Natural killer cell (primary cell): Measurements from ENCODE around the gene POGLUT2. TPM values are rescaled to one million over a fixed set of nuclear protein-coding genes. Genes with fewer than 3 reads are reported as not detected.
A peak's percentile ranks its signal among the peaks of the same experiment; 100 is the strongest.

Experiments used
- ATAC-seq, 3 donors: fragments of 150-1000 bp in 2 of 3; fragments of 200-7000 bp in 1 of 3; cut with Tn5 transposase; 1 replicate in 1 of 3; 2 replicates in 2 of 3; pipeline ENCODE4 v1.10.0; 2021; ENCODE audit warnings: mild to moderate bottlenecking in 2 of 3, moderate library complexity in 2 of 3
- DNase-seq, 2 donors: peaks; one replicate each; pipeline versions ENCODE4 v3.0.0 to v3.0.0-alpha.2; 2013 to 2021; ENCODE audit warnings: mixed read lengths in 1 of 2
- H3K27ac ChIP-seq: one replicate; pipeline ENCODE4 v1.5.1; 2013; ENCODE audit warnings: mild to moderate bottlenecking, low read length
- H3K27me3 ChIP-seq: one replicate; pipeline ENCODE4 v1.6.1; 2013; ENCODE audit warnings: low read length; ENCODE audit not compliant: control insufficient read depth, insufficient read depth
- H3K36me3 ChIP-seq: one replicate; pipeline ENCODE4 v1.6.1; 2013; ENCODE audit warnings: low read length; ENCODE audit not compliant: control insufficient read depth, insufficient read depth
- H3K4me1 ChIP-seq: one replicate; pipeline ENCODE4 v1.6.1; 2013; ENCODE audit warnings: low read length; ENCODE audit not compliant: control insufficient read depth, insufficient read depth
- H3K4me3 ChIP-seq: one replicate; pipeline ENCODE4 v1.5.1; 2013; ENCODE audit warnings: low read length
- H3K9me3 ChIP-seq: one replicate; pipeline ENCODE4 v1.6.1; 2013; ENCODE audit warnings: low read length; ENCODE audit not compliant: control insufficient read depth, insufficient read depth
- H3K27ac Mint-ChIP-seq, 2 donors: one replicate each; pipeline ENCODE4 v1.8.0; 2022; ENCODE audit warnings: mild to moderate bottlenecking in 2 of 2, mixed read lengths in 2 of 2, moderate library complexity in 1 of 2
- H3K27me3 Mint-ChIP-seq, 2 donors: one replicate each; pipeline ENCODE4 v1.8.0; 2022; ENCODE audit warnings: low read depth in 2 of 2, mixed read lengths in 2 of 2
- H3K36me3 Mint-ChIP-seq: one replicate; pipeline ENCODE4 v1.8.0; 2022; ENCODE audit warnings: mixed read lengths
- H3K4me1 Mint-ChIP-seq, 2 donors: one replicate each; pipeline ENCODE4 v1.8.0; 2022; ENCODE audit warnings: mixed read lengths in 2 of 2
- H3K4me3 Mint-ChIP-seq: one replicate; pipeline ENCODE4 v1.8.0; 2022; ENCODE audit warnings: mild to moderate bottlenecking, moderate library complexity, mixed read lengths
- H3K9me3 Mint-ChIP-seq, 2 donors: one replicate each; pipeline ENCODE4 v1.8.0; 2022; ENCODE audit warnings: mixed read lengths in 2 of 2
- WGBS: methylation state at CpG from one replicate; pipeline ENCODE4 v1.1.7; 2013; ENCODE audit warnings: missing lambda C conversion rate; ENCODE audit not compliant: insufficient coverage; 5-methylcytosine and 5-hydroxymethylcytosine counted together
- intact Hi-C: fragments of 100-400 bp; cut with micrococcal nuclease; formaldehyde crosslinking; loops from one replicate; pipeline ENCODE4 v1.14.2; 2022
- total RNA-seq, 4 donors: library from RNA; stranded (reverse); fragments of 120-200 nt in 1 of 4; gene quantifications; one replicate each; pipeline versions ENCODE4 v1.2.3 to v1.2.4, GENCODE V29; 2013 to 2022
- TF ChIP-seq, protein P1 (sequence below): fragments of 200-600 bp; IDR thresholded peaks from one replicate; pipeline ENCODE4 v1.8.0; 2022; ENCODE audit warnings: antibody characterized with exemption

POGLUT2 gene
- total RNA-seq, 3 donors from 2014 or later (not counting 1 experiment from before 2014, with no cell fraction given), result 0.28 to 5.1 (median 0.53) TPM

DNA sequence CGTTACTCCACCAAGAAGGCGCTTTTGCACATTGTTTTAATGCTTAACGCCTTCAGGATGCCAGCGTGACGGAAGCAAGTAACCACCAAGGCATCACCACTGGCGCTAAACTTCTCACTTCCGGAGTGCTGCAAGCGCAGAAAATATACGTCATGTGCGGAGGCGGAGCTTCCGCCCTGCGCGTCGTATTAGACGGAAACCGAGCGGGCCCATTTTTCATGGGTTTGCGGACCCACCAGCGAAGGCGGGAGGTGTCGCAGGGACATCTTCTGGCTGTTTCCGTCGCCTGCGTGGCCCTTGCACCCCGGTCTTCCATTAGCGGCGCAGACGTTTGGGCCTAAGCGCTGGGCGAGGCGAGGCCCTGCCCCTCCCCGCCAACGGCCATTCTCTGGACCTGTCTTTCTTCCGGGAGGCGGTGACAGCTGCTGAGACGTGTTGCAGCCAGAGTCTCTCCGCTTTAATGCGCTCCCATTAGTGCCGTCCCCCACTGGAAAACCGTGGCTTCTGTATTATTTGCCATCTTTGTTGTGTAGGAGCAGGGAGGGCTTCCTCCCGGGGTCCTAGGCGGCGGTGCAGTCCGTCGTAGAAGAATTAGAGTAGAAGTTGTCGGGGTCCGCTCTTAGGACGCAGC is 47.0 kb upstream of the POGLUT2 start, which contains the start of gene ERCC5:
TSS of gene ERCC5 (plus strand) at position 403 of the 631 bp plus-strand sequence. CDS start 235 bp downstream, outside the sequence.
- H3K9me3 ChIP-seq, result no peaks in the 10 kb centered on the region
- H3K27ac ChIP-seq, result peak within 1 kb of the TSS; percentile 98
- ATAC-seq (peak; percentile 75 to 90 (median 81)), DNase-seq (peak; percentile 97 to 99)
- H3K27me3 ChIP-seq, result no peaks in the 10 kb centered on the region
- peaks cover 20% of the 10 kb centered on the region for H3K4me1 ChIP-seq
- 0% methylated on average over 49 of the region's 49 CpGs for WGBS
- H3K27ac Mint-ChIP-seq, result peak within 1 kb of the TSS; percentile 96 to 98
- H3K4me1 Mint-ChIP-seq, result peaks cover 41 to 42% of the 10 kb centered on the region in 2 donors
- peaks cover 2% of the 10 kb centered on the region for H3K36me3 ChIP-seq
- H3K36me3 Mint-ChIP-seq, result no peaks in the 10 kb centered on the region
- H3K27me3 Mint-ChIP-seq, result no peaks in the 10 kb centered on the region
- H3K4me3 Mint-ChIP-seq, result peak within 1 kb of the TSS; percentile 99
- TF ChIP-seq, protein P1, sequence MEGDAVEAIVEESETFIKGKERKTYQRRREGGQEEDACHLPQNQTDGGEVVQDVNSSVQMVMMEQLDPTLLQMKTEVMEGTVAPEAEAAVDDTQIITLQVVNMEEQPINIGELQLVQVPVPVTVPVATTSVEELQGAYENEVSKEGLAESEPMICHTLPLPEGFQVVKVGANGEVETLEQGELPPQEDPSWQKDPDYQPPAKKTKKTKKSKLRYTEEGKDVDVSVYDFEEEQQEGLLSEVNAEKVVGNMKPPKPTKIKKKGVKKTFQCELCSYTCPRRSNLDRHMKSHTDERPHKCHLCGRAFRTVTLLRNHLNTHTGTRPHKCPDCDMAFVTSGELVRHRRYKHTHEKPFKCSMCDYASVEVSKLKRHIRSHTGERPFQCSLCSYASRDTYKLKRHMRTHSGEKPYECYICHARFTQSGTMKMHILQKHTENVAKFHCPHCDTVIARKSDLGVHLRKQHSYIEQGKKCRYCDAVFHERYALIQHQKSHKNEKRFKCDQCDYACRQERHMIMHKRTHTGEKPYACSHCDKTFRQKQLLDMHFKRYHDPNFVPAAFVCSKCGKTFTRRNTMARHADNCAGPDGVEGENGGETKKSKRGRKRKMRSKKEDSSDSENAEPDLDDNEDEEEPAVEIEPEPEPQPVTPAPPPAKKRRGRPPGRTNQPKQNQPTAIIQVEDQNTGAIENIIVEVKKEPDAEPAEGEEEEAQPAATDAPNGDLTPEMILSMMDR, result no peak
- intact Hi-C loops, result loop anchor here (1.0 to 2.0 kb wide), 3 partner anchors 72 to 249 kb away; partner anchors contain the start of genes TEX30 and TPP2
- H3K4me3 ChIP-seq, result peak within 1 kb of the TSS; percentile 96
- no peaks in the 10 kb centered on the region for H3K9me3 Mint-ChIP-seq

DNA sequence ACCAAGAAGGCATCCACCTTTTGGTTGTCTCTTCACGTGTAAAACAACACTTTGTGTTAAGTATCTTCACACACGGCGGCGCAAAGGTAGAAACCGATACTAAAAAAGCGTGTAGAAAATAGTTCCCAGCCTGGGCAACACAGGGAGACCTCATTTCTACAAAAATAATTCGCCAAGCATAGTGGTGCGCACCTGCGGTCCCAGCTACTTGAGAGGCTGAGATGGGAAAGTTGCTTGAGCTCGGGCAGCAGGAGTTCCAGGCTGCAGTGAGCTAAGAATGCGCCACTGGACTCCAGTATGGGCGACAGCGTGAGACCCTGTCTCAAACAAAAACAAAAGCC is 46.5 kb upstream of the POGLUT2 start:
- Histone ChIP-seq H3K27ac (peak overlapping the region; percentile 98), H3K27me3 (no peaks in the 10 kb centered on the region), H3K36me3 (peaks cover 2% of the 10 kb centered on the region), H3K4me1 (peaks cover 20% of the 10 kb centered on the region), H3K9me3 (no peaks in the 10 kb centered on the region), H3K4me3 (peak overlapping the region; percentile 96)
- 0% methylated on average over 13 of the region's 13 CpGs for WGBS
- Mint-ChIP-seq H3K9me3 (no peaks in the 10 kb centered on the region), H3K27ac (peak overlapping the region; percentile 96 to 98), H3K4me3 (peak overlapping the region; percentile 99), H3K4me1 (peaks cover 36 to 37% of the 10 kb centered on the region in 2 donors), H3K36me3 (no peaks in the 10 kb centered on the region), H3K27me3 (no peaks in the 10 kb centered on the region)
- DNase-seq (no peak), ATAC-seq (peak; percentile 32 to 60 (median 39))
- intact Hi-C loops, result loop anchor here (1.0 kb wide), 2 partner anchors 72 to 249 kb away; partner anchors contain the start of genes TEX30 and TPP2
- TF ChIP-seq, protein P1, result no peak

DNA sequence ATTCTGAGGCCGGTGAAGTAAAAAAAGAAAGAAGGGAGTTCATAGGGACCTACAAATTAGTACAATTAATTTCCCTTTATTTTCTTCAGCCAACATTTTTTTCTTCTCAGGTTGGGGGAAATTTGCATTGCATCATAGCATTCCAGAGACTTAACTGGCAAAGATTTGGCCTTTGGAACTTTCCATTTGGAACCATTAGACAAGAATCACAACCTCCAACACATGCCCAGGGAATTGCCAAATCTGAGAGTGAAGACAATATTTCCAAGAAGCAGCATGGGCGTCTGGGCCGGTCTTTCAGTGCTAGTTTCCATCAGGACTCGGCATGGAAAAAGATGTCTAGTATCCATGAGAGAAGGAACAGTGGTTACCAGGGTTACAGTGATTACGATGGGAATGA is 40.7 kb upstream of the POGLUT2 start:
- 96% methylated on average over 5 of the region's 5 CpGs for whole genome bisulfite sequencing
- H3K27me3 Mint-ChIP-seq, result no peaks in the 10 kb centered on the region
- H3K4me1 ChIP-seq, result no peaks in the 10 kb centered on the region
- H3K4me3 Mint-ChIP-seq, result no peak overlapping the region
- no peaks in the 10 kb centered on the region for H3K9me3 ChIP-seq
- peak overlapping the region in 1 of 2 donors; percentile 4 for H3K27ac Mint-ChIP-seq
- H3K36me3 ChIP-seq, result peaks cover 5% of the 10 kb centered on the region
- H3K27ac ChIP-seq, result no peak overlapping the region
- peaks cover 12% of the 10 kb centered on the region for H3K36me3 Mint-ChIP-seq
- no peak for ATAC-seq
- TF ChIP-seq, protein P1, result no peak
- intact Hi-C loops, result no loop called here
- peaks cover under 1 to 4% of the 10 kb centered on the region in 2 donors for H3K4me1 Mint-ChIP-seq
- no peak for DNase-seq
- H3K9me3 Mint-ChIP-seq, result no peaks in the 10 kb centered on the region
- no peak overlapping the region for H3K4me3 ChIP-seq
- H3K27me3 ChIP-seq, result no peaks in the 10 kb centered on the region
